SIG-M5 treated with dmso at 0.1 percent for 504 hours (cell line): Measurements from ENCODE around the gene LILRA6.
"Not testable (repeated sequence)": the region's sequence is repeated elsewhere in the genome, so short reads cannot be mapped to it uniquely, and the experiment has no call there.

Experiments used
- DNase-seq: peaks from one replicate; lab custom pipeline; 2025; ENCODE audit not compliant: unreplicated experiment; lab: John Stamatoyannopoulos, UW

LILRA6 gene

GRCh38 chr19:54208784-54209057 lies 33.9 kb downstream of the LILRA6 start:
- DNase-seq: no peak

- DNase-seq: peak; percentile 99
Measured at GRCh38 chr19:54207983-54208783, 34.4 kb downstream of the LILRA6 start.

- peak; percentile 63 for DNase-seq
Measured at GRCh38 chr19:54207676-54207982, 35.0 kb downstream of the LILRA6 start.

- not testable (repeated sequence) for DNase-seq
Measured at GRCh38 chr19:54207193-54207592, 35.4 kb downstream of the LILRA6 start.

- no peak for DNase-seq
Measured at GRCh38 chr19:54206831-54207177, 35.8 kb downstream of the LILRA6 start.

GRCh38 chr19:54206030-54206830 lies 36.4 kb downstream of the LILRA6 start:
- no peak for DNase-seq

GRCh38 chr19:54204767-54205468 lies 37.7 kb downstream of the LILRA6 start:
- DNase-seq: no peak

- DNase-seq: no peak
Measured at GRCh38 chr19:54203151-54203611, 39.4 kb downstream of the LILRA6 start.

- no peak for DNase-seq
Measured at GRCh38 chr19:54201980-54202379, 40.6 kb downstream of the LILRA6 start.

GRCh38 chr19:54201172-54201701 lies 41.4 kb downstream of the LILRA6 start:
- DNase-seq: no peak

- no peak for DNase-seq
Measured at GRCh38 chr19:54199401-54199800, 43.2 kb downstream of the LILRA6 start.

GRCh38 chr19:54197121-54197520 lies 45.5 kb downstream of the LILRA6 start:
- no peak for DNase-seq

- DNase-seq: no peak
Measured at GRCh38 chr19:54196536-54196935, 46.1 kb downstream of the LILRA6 start.

- DNase-seq: not testable (repeated sequence)
Measured at GRCh38 chr19:54194463-54194862, 48.1 kb downstream of the LILRA6 start.

GRCh38 chr19:54193011-54193410 lies 49.6 kb downstream of the LILRA6 start:
- no peak for DNase-seq

GRCh38 chr19:54191811-54192453 lies 50.7 kb downstream of the LILRA6 start:
- no peak for DNase-seq

- DNase-seq: peak; percentile 71
Measured at GRCh38 chr19:54191011-54191810, 51.4 kb downstream of the LILRA6 start, which contains the start of gene TSEN34. Gene TSEN34, plus strand, starts transcription at chr19:54191308. Its CDS starts 57 bp downstream, at chr19:54191365.

- DNase-seq: peak; percentile 98
Measured at GRCh38 chr19:54190503-54191010, 52.0 kb downstream of the LILRA6 start.

- DNase-seq: peak; percentile 99
Measured at GRCh38 chr19:54189735-54190502, 52.7 kb downstream of the LILRA6 start.
